Fibroblast of gingiva (primary cell): ENCODE data around the gene FSD2.
"Not testable (repeated sequence)": the region's sequence is repeated elsewhere in the genome, so short reads cannot be mapped to it uniquely, and the experiment has no call there.

Experiments
- DNase-seq: peaks from one replicate; pipeline ENCODE4 v3.0.0-alpha.2; 2011; ENCODE audit warnings: low read depth

Gene FSD2

DNA sequence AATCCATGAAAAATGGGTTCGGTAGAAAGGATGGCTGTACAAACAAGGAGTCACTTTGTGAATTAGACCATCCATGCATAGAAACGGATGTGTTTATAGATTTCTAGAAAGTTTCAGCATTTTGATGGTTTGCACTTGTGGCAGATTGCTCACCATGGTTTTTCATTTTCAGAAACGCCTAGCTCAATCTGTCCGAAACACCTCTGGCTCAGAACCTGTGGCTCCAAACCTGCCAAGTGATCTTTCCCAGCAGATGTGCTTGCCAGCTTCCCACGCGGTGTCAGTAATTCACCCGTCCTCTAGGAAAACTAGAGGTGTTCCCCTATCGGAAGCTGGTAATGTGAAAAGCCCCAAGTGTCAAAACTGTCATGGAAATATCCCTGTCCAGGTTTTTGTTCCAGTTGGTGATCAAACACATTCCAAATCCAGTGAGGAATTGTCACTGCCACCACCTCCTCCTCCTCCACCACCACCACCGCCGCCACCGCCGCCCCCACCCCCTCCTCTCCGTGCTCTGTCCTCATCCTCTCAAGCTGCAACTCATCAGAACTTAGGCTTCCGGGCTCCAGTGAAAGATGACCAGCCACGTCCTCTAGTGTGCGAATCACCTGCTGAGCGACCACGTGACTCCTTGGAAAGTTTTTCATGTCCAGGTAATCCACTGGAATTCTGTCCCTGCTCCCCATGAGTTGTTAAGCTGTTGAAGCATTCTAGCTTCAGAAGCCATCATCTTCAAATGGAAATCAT, 24.7 kb upstream of the FSD2 start:
- DNase-seq = no peak

DNA sequence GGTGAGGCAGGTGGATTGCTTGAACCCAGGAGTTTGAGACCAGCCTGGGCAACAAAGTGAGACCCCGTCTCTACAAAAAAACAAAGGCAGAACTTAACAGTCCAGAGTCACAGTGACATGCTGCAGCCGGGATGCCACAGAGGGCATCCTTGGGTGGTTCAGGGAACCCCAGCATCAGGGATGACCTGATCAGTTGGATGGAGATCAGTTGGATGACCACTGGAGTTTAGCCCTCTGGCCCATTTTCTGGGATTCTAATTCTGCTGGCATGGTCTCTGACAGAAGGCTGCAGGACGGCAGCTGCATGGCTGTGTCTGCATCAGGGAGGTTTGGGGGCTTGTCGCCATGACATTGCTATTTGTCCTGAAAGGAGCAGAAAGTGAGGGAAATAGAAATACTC, 23.4 kb upstream of the FSD2 start:
- no peak for DNase-seq

- DNase-seq = peak; percentile 78
Observed at GRCh38 chr15:82828075-82828474, 22.2 kb upstream of the FSD2 start.

DNA sequence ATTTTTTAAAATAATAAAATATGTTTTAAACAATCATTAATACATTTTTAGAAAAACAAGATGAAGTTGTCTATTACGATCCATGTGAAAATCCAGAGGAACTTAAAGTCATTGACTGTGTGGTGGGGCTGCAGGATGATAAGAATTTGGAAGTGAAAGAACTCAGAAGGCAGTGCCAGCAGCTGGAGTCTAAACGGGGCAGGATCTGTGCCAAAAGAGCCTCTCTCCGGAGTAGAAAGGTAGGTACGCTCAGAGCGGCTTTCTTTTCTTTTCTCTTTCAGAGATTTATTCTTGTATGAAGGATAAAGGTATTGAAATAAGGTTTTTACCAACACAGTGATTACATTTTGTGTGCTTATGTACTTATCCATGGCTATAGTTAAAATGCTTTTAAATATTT, 17.2 kb upstream of the FSD2 start:
- DNase-seq = no peak

DNA sequence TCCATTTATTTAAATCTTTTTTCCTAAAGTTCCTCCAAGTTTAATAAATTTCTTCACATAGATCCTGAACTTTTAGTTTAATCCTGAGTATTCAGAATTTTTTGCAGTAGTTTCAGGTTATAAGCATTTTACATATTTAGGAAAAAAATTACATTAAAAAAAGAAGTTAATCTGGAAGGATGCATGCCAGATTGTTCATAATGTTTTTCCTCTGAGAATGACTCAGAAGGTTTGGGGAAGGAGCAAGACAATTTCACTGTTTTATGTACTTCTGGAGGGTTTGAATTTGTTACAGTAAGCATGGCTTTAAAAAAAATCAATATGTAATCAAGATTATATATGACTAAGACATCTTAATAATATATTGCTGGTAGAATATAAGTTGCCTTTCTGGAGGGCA, 16.0 kb upstream of the FSD2 start:
- not testable (repeated sequence) for DNase-seq

- not testable (repeated sequence) for DNase-seq
Observed at GRCh38 chr15:82821396-82821795, 15.5 kb upstream of the FSD2 start.

DNA sequence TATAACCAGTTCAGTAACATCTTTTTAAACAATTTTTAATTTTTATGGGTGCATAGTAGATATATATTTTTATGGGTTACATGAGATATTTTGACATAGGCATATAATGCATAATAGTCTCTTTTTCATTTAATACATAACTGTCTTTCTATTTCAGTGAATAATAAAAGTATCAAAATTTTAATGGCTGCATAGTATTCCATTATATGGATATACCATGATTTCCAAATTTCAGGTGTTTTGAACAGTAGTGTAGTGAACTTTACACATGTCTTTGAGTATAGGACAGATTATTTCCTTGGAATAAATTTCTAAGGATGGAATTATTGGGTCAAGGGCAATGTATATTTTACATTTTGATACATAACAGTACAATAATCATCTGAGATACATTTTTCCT, 14.3 kb upstream of the FSD2 start:
- DNase-seq = no peak

DNA sequence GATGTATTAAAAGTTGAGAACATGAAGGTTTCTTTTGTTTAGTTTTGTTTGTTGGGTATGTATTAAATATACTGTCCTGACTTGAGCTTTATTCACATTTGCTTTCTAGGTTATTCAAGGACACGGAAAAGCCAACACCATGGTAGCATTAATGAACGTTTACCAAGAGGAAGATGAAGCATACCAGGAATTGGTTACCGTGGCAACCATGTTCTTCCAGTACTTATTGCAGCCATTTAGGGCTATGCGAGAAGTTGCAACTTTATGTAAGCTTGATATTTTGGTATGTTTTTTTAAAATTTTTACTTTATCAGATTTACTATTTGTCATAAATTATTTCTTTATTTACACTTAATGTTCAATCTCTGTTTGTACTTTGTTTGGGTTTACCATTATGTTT, 7.1 kb upstream of the FSD2 start:
- DNase-seq = no peak

GRCh38 chr15:82810890-82811426, 5.1 kb upstream of the FSD2 start:
- DNase-seq = no peak

GRCh38 chr15:82810061-82810889, 4.4 kb upstream of the FSD2 start:
- peak; percentile 81 for DNase-seq

DNA sequence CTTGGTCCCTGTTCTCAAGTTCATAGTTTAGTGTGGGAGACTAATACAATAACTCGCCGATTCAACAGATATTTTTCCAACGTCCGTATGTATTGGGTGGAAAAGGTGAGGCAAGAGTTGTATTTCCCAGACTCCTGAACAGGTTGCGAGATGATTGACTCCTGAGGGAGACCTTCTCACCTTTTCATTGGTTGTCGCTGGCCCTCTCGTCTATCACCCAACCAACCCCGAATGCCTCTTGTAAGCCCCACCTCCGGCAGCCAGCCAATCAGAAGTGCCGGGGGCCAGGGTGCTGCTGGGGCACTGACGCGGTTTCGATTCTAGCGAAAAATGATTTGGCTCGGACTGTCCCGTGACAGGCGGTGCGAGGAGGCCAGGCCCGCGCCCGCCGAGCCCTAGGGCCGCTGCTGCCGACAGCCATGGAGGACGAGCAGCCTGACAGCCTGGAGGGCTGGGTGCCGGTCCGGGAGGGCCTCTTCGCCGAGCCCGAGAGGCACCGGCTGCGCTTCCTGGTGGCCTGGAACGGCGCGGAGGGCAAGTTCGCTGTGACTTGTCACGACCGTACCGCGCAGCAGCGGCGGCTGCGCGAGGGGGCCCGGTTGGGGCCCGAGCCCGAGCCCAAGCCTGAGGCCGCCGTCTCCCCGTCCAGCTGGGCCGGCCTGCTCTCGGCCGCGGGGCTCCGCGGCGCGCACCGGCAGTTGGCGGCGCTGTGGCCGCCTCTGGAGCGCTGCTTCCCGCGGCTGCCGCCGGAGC, 3.6 kb upstream of the FSD2 start, which contains the start of gene WHAMM:
WHAMM (plus strand) TSS at position 321 of the 753 bp plus-strand sequence; CDS start at position 420, 99 bp downstream.
- peak; percentile 99 for DNase-seq

- DNase-seq = no peak
Observed at GRCh38 chr15:82808634-82809041, 2.8 kb upstream of the FSD2 start.

GRCh38 chr15:82807920-82808633, 2.2 kb upstream of the FSD2 start:
- no peak for DNase-seq

DNA sequence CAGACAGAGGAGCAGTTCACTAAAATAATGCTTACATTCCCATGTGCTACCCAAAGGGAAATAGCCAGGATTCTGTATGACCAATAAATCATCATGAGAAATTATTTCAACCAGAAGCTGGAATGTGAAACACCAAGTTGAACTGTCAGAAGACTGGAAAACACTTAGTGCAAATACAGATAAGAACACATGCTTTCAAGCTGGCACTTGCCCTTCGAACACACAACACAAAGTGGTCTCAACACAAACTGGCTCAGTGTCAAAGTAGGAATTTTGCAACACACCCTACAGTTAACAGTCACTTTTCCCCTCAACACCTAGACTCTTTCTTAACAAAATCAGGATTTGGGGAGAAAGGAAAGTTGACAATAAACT, 1.3 kb downstream of the FSD2 start:
- no peak for DNase-seq

GRCh38 chr15:82803793-82804574, 1.9 kb downstream of the FSD2 start:
- DNase-seq = no peak

DNA sequence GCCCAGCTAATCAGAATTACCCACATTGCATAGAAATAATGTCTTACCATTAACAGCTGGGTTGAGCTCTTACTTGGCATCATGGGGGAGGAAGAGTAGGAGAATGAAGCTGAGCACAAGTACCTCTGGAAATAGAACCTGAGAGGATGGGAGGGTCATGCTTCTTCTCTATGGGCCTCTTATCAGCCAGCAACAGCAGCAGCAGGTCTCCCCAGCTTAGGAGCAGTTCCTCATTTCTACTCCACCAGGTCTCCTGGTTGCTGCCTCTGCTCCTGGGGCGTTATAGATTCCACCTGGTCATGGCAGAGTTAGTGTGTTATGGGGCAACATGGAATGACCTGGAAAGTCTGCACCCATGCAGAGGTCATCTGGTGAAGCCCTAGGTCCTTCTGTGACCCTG, 3.4 kb downstream of the FSD2 start:
- no peak for DNase-seq

- no peak for DNase-seq
Observed at GRCh38 chr15:82799183-82799841, 6.6 kb downstream of the FSD2 start.

- no peak for DNase-seq
Observed at GRCh38 chr15:82798531-82799166, 7.2 kb downstream of the FSD2 start.

DNA sequence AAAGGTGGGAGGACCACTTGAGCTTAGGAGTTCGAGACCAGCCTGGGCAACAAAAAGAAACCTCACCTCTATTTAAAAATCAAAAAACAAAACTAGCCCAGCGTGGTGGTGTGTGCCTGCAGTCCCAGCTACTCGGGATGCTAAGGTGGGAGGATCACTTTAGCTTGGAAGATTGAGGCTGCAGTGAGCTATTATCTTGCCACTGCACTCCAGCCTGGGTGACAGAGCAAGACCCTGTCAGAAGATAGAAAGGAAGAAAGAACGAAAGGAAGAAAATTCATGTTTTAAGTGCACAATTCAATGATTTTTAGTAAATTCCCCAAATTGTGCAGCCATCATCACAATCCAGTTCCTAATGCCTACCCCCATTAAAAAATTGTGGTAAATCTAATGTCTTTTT, 7.8 kb downstream of the FSD2 start:
- no peak for DNase-seq

DNA sequence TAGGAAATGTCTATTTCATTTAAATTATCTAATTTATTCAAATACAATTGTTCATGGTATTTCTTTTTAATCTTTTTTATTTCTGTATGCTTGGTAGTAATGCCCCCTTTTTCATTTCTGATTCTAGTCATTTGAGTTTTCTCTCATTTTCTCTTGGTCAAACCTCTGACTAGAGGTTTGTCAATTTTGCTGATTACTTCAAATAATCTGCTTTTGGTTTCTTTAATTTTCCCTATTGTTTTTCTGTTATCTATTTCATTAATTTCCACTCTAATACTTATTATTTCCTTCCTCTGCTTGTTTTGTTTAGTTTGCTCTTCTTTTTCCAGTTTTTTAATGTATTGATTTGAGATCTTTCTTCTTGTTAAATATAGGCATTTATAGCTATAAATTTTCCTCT, 12.1 kb downstream of the FSD2 start:
- DNase-seq = no peak
